Measurements from ENCODE around the gene TRERF1. TPM values are rescaled to one million over a fixed set of nuclear protein-coding genes. Genes with fewer than 3 reads are reported as not detected.
"Not testable (repeated sequence)": the region's sequence is repeated elsewhere in the genome, so short reads cannot be mapped to it uniquely, and the experiment has no call there.

TRERF1 gene
- total and polyA plus RNA-seq, 12 donors, result 4.7 to 16.6 (median 8.0) TPM

- no peak for TF ChIP-seq POLR2A (IDR thresholded peaks at IDR 0.05)
- TF ChIP-seq CTCF (IDR thresholded peaks at IDR 0.05), result no peak
- no peak for DNase-seq
- no peaks in the 10 kb centered on the region for H3K27me3 ChIP-seq
- intact Hi-C loops (cut with DNase I), result no loop called here
- H3K4me3 ChIP-seq, result no peak overlapping the region
- peaks cover 0 to 18% of the 10 kb centered on the region in 2 donors for H3K36me3 ChIP-seq (replicated peaks in 1 of 2)
- 93 to 97% (median 97%) methylated on average over 3 of the region's 3 CpGs for WGBS, 4 donors
- no peaks in the 10 kb centered on the region for H3K4me1 ChIP-seq (replicated peaks in 1 of 2)
- H3K9me3 ChIP-seq (replicated peaks in 1 of 3), result no peaks in the 10 kb centered on the region
- H3K27ac ChIP-seq, result no peak overlapping the region
Measured at GRCh38 chr6:42203183-42203582, 248.5 kb downstream of the TRERF1 start.

- H3K27ac ChIP-seq; H3K4me3 ChIP-seq; H3K4me1 ChIP-seq (replicated peaks in 1 of 2); H3K27me3 ChIP-seq; H3K9me3 ChIP-seq (replicated peaks in 1 of 3); intact Hi-C loops (cut with DNase I); H3K36me3 ChIP-seq (replicated peaks in 1 of 2): not testable (repeated sequence)
- 92 to 94% (median 94%) methylated on average over 13 of the region's 13 CpGs for WGBS, 4 donors
- peak in 1 of 7 donors; percentile 23 for DNase-seq
Measured at GRCh38 chr6:42202131-42202915, 249.4 kb downstream of the TRERF1 start.

- Histone ChIP-seq H3K36me3 (replicated peaks in 1 of 2) (peaks cover 0 to 3% of the 10 kb centered on the region in 2 donors), H3K4me1 (replicated peaks in 1 of 2) (no peaks in the 10 kb centered on the region), H3K9me3 (replicated peaks in 1 of 3) (no peaks in the 10 kb centered on the region), H3K4me3 (no peak overlapping the region), H3K27ac (no peak overlapping the region), H3K27me3 (no peaks in the 10 kb centered on the region)
- intact Hi-C loops (cut with DNase I), result no loop called here
- DNase-seq, result no peak
- 34 to 44% (median 39%) methylated on average over 3 of the region's 3 CpGs for WGBS, 4 donors
- TF ChIP-seq CTCF (IDR thresholded peaks at IDR 0.05) (no peak), POLR2A (IDR thresholded peaks at IDR 0.05) (no peak)
Measured at GRCh38 chr6:42201382-42201781, 250.3 kb downstream of the TRERF1 start.

- H3K27me3 ChIP-seq, result no peaks in the 10 kb centered on the region
- H3K4me3 ChIP-seq, result no peak overlapping the region
- intact Hi-C loops (cut with DNase I), result no loop called here
- no peaks in the 10 kb centered on the region for H3K9me3 ChIP-seq (replicated peaks in 1 of 3)
- TF ChIP-seq CTCF (IDR thresholded peaks at IDR 0.05), result no peak
- TF ChIP-seq POLR2A (IDR thresholded peaks at IDR 0.05), result no peak
- WGBS, 4 donors, result 64 to 90% (median 78%) methylated on average over 1 of the region's 1 CpG
- H3K27ac ChIP-seq, result no peak overlapping the region
- H3K36me3 ChIP-seq (replicated peaks in 1 of 2), result no peaks in the 10 kb centered on the region
- DNase-seq, result no peak
- no peaks in the 10 kb centered on the region for H3K4me1 ChIP-seq (replicated peaks in 1 of 2)
Measured at GRCh38 chr6:42200035-42200434, 251.7 kb downstream of the TRERF1 start.
